Endothelial cell of umbilical vein (primary cell): Measurements from ENCODE around the gene OR7C2. TPM values are rescaled to one million over a fixed set of nuclear protein-coding genes. Genes with fewer than 3 reads are reported as not detected.

Experiments
- BruUV-seq: library from RNA; stranded (reverse); fragments of 400-500 nt; replicated peaks from 2 replicates; lab custom pipeline; 2021; lab: Mats Ljungman, UMichigan
- CTCF ChIA-PET: fragments of 300-600, 350-600 bp; sonication (Branson Sonifier 250); formaldehyde crosslinking; loops from one replicate; lab custom pipeline; 2021; ENCODE audit warnings: antibody characterized with exemption, inconsistent platforms; lab: Charles Lee
- POLR2A ChIA-PET: fragments of 300-600, 350-600 bp; sonication (Branson Sonifier 250); formaldehyde crosslinking; loops from one replicate; lab custom pipeline; 2021; ENCODE audit warnings: antibody characterized with exemption, inconsistent platforms; lab: Charles Lee
- DNase-seq: peaks from one replicate; pipeline ENCODE4 v3.0.0-alpha.2; 2011; ENCODE audit warnings: low read depth, low spot score
- FAIRE-seq: peaks from 2 replicates; lab custom pipeline; 2011; peaks lifted over from hg19 to GRCh38; lab: Jason Lieb, UNC
- H2AFZ ChIP-seq: 2 replicates; pipeline ENCODE4 v1.6.0; 2012; ENCODE audit warnings: low read depth, low read length, control low read depth, inconsistent platforms
- H3K27ac ChIP-seq: 2 replicates; pipeline ENCODE4 v1.5.1; 2011; ENCODE audit warnings: low read depth, mild to moderate bottlenecking, control low read depth, low read length, moderate library complexity; ENCODE audit not compliant: insufficient read depth
- H3K27me3 ChIP-seq, 2 experiments: 2 replicates each; pipeline versions ENCODE4 v1.6.0 to v1.6.1; 2011; ENCODE audit warnings: low read length in 2 of 2, mixed read lengths in 1 of 2; ENCODE audit not compliant: control insufficient read depth in 2 of 2, insufficient read depth in 2 of 2
- H3K36me3 ChIP-seq, 2 experiments: 2 replicates in 1 of 2; 3 replicates in 1 of 2; pipeline ENCODE4 v1.5.1; 2011; ENCODE audit warnings: low read length in 2 of 2, mild to moderate bottlenecking in 1 of 2, moderate library complexity in 1 of 2; ENCODE audit not compliant: control insufficient read depth in 2 of 2, insufficient read depth in 2 of 2; ENCODE audit errors: extremely low read depth in 1 of 2
- H3K4me1 ChIP-seq: 3 replicates; pipeline ENCODE4 v1.5.1; 2011; ENCODE audit warnings: mild to moderate bottlenecking, low read length; ENCODE audit not compliant: control insufficient read depth, insufficient read depth; ENCODE audit errors: extremely low read depth
- H3K4me2 ChIP-seq: 2 replicates; pipeline ENCODE4 v1.6.1; 2011; ENCODE audit warnings: low read length, control low read depth, mixed read lengths; ENCODE audit not compliant: insufficient read depth
- H3K4me3 ChIP-seq, 3 experiments: fragments of 200-600 bp in 1 of 3; sonication (generic), shearing (Covaris generic) in 1 of 3; replicated peaks in 1 of 3; 2 replicates each; pipeline ENCODE4 v1.5.1; 2011 to 2016; ENCODE audit warnings: control low read depth in 3 of 3, low read length in 3 of 3, mild to moderate bottlenecking in 2 of 3, inconsistent platforms in 1 of 3, low read depth in 1 of 3, moderate library complexity in 1 of 3; ENCODE audit not compliant: insufficient read depth in 1 of 3
- H3K79me2 ChIP-seq: 2 replicates; pipeline ENCODE4 v1.6.0; 2012; ENCODE audit warnings: low read length, inconsistent platforms; ENCODE audit not compliant: control insufficient read depth, insufficient read depth
- H3K9ac ChIP-seq: replicated peaks from 2 replicates; pipeline ENCODE3; 2011; ENCODE audit warnings: low read length, control low read depth; ENCODE audit not compliant: insufficient read depth; ENCODE audit errors: extremely low read depth
- H3K9me1 ChIP-seq: replicated peaks from 3 replicates; pipeline ENCODE4 v1.6.0; 2011; ENCODE audit warnings: mild to moderate bottlenecking, low read length; ENCODE audit not compliant: control insufficient read depth, insufficient read depth; ENCODE audit errors: extremely low read depth
- H3K9me3 ChIP-seq: replicated peaks from 2 replicates; pipeline ENCODE4 v1.5.1; 2012; ENCODE audit warnings: low read length, inconsistent platforms; ENCODE audit not compliant: control insufficient read depth, insufficient read depth
- H4K20me1 ChIP-seq: replicated peaks from 2 replicates; pipeline ENCODE3; 2011; ENCODE audit warnings: mild to moderate bottlenecking, low read length; ENCODE audit not compliant: control insufficient read depth, insufficient read depth; ENCODE audit errors: extremely low read depth
- CTCF ChIP-seq, 2 donors: IDR thresholded peaks; 1 replicate in 1 of 2; 2 replicates in 1 of 2; pipeline ENCODE4 v1.5.1; 2011; ENCODE audit warnings: low read length in 2 of 2, mild to moderate bottlenecking in 2 of 2, moderate library complexity in 2 of 2, control low read depth in 1 of 2, inconsistent platforms in 1 of 2, low read depth in 1 of 2; ENCODE audit not compliant: insufficient read depth in 1 of 2; ENCODE audit errors: extremely low read depth in 1 of 2
- EZH2 ChIP-seq: IDR thresholded peaks from 2 replicates; pipeline ENCODE4 v1.6.1; 2012; ENCODE audit warnings: borderline replicate concordance, low read depth, mild to moderate bottlenecking, moderate library complexity, low read length, inconsistent platforms; ENCODE audit not compliant: severe bottlenecking
- FOS ChIP-seq: IDR thresholded peaks from 2 replicates; pipeline ENCODE4 v1.6.1; 2011; ENCODE audit warnings: mild to moderate bottlenecking, low read length, moderate library complexity, borderline replicate concordance; ENCODE audit not compliant: insufficient read depth
- GATA2 ChIP-seq: IDR thresholded peaks from 2 replicates; pipeline ENCODE4 v1.7.0; 2011; ENCODE audit warnings: low read depth, mild to moderate bottlenecking, moderate library complexity, mixed read lengths, low read length; ENCODE audit not compliant: insufficient read length, insufficient read depth
- JUN ChIP-seq: IDR thresholded peaks from 2 replicates; pipeline ENCODE4 v1.6.1; 2011; ENCODE audit warnings: borderline replicate concordance, low read depth; ENCODE audit not compliant: insufficient read length, insufficient read depth
- MAX ChIP-seq: IDR thresholded peaks from 2 replicates; pipeline ENCODE4 v1.6.1; 2011; ENCODE audit not compliant: insufficient read depth, insufficient read length
- MYC ChIP-seq: IDR thresholded peaks from one replicate; pipeline ENCODE4 v1.6.1; 2011; ENCODE audit warnings: mild to moderate bottlenecking, low read depth, low read length
- POLR2A ChIP-seq: IDR thresholded peaks from 2 replicates; pipeline ENCODE4 v1.6.1; 2012; ENCODE audit warnings: low read depth, mild to moderate bottlenecking, control low read depth, low read length
- POLR2AphosphoS5 ChIP-seq: IDR thresholded peaks from 2 replicates; pipeline ENCODE4 v1.6.1; 2012; ENCODE audit warnings: low read depth, mild to moderate bottlenecking, control low read depth, low read length, moderate library complexity; ENCODE audit not compliant: insufficient read depth
- dilution Hi-C: fragments of 300-500 bp; cut with MboI; formaldehyde crosslinking; loops from one replicate; pipeline ENCODE4 v1.15.0; 2019; ENCODE audit warnings: low sequenced_read_pairs; ENCODE audit not compliant: extremely low pct_ligation_motif_present
- intact Hi-C: fragments of 100-400 bp; cut with micrococcal nuclease; formaldehyde crosslinking; loops from one replicate; pipeline ENCODE4 v1.10.0; 2022
- polyA plus RNA-seq, 4 experiments: library from polyadenylated mRNA; depleted of rRNA in 3 of 4; stranded (reverse) in 3 of 4; unstranded in 1 of 4; fragments of >200 nt; gene quantifications; 2 replicates each; pipeline versions ENCODE4 v1.2.1 to v1.2.3, GENCODE V29; 2011 to 2012; ENCODE audit warnings: missing spikeins in 1 of 4
- total RNA-seq: library from RNA; stranded (reverse); gene quantifications from 2 replicates; pipeline ENCODE4 v1.2.3, GENCODE V29; 2021

OR7C2 gene
- total and polyA plus RNA-seq, 2 donors (not counting 3 experiments of a cell fraction or from before 2014, with no cell fraction given), result not detected

- intact Hi-C loops, result no loop called here
- ChIA-PET POLR2A (no interaction called here), CTCF (no interaction called here)
- H3K4me1 ChIP-seq, result no peaks in the 10 kb centered on the region
- H2AFZ ChIP-seq, result no peak overlapping the region
- no peak overlapping the region for H3K4me3 ChIP-seq
- H3K79me2 ChIP-seq, result no peaks in the 10 kb centered on the region
- no peak for DNase-seq
- no peaks in the 10 kb centered on the region for H3K9me1 ChIP-seq
- no peaks in the 10 kb centered on the region for H4K20me1 ChIP-seq
- FAIRE-seq, result no peak
- BruUV-seq, result no TSS peak
- TF ChIP-seq CTCF (IDR thresholded peaks at IDR 0.05; ENCODE audit: extremely low read depth in 1 of 2, insufficient read depth in 1 of 2, low read depth in 1 of 2, low read length in 2 of 2) (no peak), JUN (no peak), FOS (no peak), EZH2 (no peak), GATA2 (no peak), POLR2A (no peak), MAX (no peak), POLR2AphosphoS5 (no peak), MYC (no peak)
- H3K4me2 ChIP-seq, result no peak overlapping the region
- dilution Hi-C loops, result no loop called here
- no peaks in the 10 kb centered on the region for H3K27me3 ChIP-seq
- H3K27ac ChIP-seq, result no peak overlapping the region
- no peak overlapping the region for H3K9ac ChIP-seq
- peaks cover 5% of the 10 kb centered on the region for H3K9me3 ChIP-seq
- H3K36me3 ChIP-seq, result no peaks in the 10 kb centered on the region
These were observed 16.2 kb downstream of the OR7C2 start for GRCh38 chr19:14957464-14957863.
